ENCODE measurements around the gene FAM3C.
"Not testable (repeated sequence)": the region's sequence is repeated elsewhere in the genome, so short reads cannot be mapped to it uniquely, and the experiment has no call there.

Gene FAM3C

GRCh38 chr7:121395961-121396757 is at the start of gene FAM3C:
Gene FAM3C, minus strand, starts transcription at chr7:121396308. Its CDS starts 13,339 bp downstream, at chr7:121382969.
- peak; percentile 44 to 77 for DNase-seq (ENCODE audit: low read depth in 1 of 2, low spot score in 1 of 2)

DNA sequence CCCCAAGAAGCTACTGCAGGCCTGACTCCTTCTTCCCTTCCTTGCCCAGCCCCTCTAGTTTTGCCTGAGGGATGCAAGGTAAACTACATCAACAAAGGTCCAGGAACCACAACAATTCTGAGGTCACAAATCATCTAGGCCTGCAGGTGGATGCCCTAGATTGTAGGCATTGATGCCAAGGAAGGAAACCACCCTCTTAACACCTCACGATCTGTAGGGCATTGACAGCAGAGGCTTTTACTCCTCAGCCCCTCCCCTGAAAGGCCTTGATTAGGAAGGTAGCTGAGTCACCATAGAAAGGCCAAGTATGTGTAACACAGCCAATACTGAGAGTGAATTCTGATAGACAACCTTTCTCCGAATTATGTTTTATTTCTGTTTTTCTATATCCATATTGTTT is 46.7 kb upstream of the FAM3C start:
- no peak for DNase-seq (ENCODE audit: low read depth in 1 of 2, low spot score in 1 of 2)

DNA sequence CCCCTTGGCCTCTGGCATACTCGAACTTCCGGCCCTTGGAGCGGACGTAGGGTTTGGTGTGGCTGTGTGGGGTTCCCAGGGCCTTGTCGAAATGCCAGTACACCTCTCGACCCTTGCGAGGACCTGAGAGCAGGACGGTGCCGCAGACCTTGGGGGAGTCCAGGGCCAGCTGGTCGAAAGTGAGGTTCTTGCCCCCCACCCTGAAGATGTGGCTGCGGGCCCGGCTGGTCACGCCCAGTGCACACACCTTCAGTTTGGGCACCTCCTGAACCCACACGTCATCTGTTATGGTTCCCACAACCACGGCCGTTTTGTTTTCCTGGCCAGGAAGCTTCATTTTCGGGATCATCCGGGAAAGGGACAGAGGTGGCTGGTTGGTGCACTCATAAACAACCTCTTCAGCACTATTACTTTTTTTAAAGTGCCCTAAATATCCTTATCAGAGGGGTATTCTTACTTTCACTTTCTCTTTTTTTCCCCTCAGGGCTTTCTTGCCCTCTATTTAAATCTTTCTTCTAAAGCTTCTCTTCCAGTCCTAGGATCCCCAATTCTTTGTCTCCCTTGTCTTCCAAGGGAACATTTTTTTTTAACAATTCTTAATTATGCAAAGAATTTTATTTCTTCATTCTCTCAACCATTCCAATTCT is 44.9 kb upstream of the FAM3C start:
- no peak for DNase-seq (ENCODE audit: low read depth in 1 of 2, low spot score in 1 of 2)

- DNase-seq (ENCODE audit: low read depth in 1 of 2, low spot score in 1 of 2): peak; percentile 32 to 73
These were observed 42.2 kb upstream of the FAM3C start for GRCh38 chr7:121438043-121438955.

- DNase-seq (ENCODE audit: low read depth in 1 of 2, low spot score in 1 of 2): no peak
These were observed 41.4 kb upstream of the FAM3C start for GRCh38 chr7:121437470-121437869.

DNA sequence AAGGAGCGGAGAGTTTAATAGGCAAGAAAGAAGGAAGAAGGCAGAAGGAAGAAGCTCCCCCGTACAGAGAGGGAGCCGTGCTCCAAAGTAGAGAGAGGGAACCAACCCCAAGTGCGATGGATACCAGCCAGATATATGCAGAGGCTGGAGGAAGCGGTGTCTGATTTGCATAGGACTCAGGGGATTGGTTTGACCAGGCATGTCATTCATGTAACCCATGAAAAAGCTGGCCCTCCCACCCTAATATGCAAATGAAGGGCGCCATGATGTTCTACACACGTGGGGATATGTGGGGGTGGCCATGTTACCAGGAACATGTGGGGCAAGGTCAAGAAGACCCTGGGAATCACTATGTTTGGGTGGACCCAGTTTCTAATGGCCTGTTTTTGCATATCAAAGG is 40.6 kb upstream of the FAM3C start:
- no peak for DNase-seq (ENCODE audit: low read depth in 1 of 2, low spot score in 1 of 2)

DNA sequence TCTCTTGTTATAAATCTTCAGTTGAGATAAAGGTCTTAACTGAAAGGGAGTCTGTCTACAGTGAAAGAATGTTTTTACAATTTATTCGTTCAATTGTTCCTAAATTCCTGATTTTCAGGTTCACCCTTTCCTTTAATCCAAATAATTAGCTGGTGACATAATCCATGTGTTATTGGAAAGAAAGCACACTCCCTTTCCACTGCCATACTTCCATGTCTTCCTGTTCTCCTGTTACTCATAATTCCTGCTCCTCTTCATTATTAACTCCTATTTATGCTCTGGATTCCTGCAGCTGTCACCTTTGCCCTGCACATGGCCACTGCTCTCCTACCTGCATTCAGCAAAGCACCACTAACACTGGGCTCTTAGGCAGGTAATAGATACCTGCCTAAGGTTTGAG is 40.0 kb upstream of the FAM3C start:
- no peak for DNase-seq (ENCODE audit: low read depth in 1 of 2, low spot score in 1 of 2)

GRCh38 chr7:121433775-121434174 is 37.7 kb upstream of the FAM3C start:
- DNase-seq (ENCODE audit: low read depth in 1 of 2, low spot score in 1 of 2): no peak

GRCh38 chr7:121432486-121432885 is 36.4 kb upstream of the FAM3C start:
- DNase-seq (ENCODE audit: low read depth in 1 of 2, low spot score in 1 of 2): not testable (repeated sequence)

- DNase-seq (ENCODE audit: low read depth in 1 of 2, low spot score in 1 of 2): no peak
These were observed 35.9 kb upstream of the FAM3C start for GRCh38 chr7:121431996-121432395.

DNA sequence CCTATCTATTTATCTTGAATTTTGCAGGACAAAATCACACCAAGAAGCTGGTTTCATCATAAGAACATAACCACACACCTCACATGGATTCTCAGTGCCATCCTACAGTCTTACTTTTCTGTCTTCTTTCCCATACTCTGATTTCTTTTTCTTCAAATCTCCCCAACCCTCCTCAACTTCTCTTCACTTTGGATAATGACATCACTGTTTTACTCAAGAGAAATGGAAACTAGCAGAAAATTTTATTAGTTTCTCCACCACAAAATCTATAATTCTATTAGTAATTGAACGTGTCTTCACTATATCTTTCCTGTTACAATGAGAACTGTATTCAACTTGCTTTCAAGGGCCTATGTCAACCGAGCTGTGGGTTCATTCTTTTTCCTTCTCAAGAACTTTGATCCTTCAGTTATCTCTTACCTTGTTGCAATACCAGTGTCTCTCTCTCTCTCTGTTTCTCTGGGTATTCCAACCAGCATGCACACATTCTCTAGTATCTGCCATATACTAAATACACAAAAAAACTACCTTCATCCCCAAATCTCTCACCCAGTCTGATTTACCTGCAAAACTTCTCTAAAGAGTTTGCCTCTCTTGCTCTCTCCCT is 35.4 kb upstream of the FAM3C start:
- no peak for DNase-seq (ENCODE audit: low read depth in 1 of 2, low spot score in 1 of 2)

GRCh38 chr7:121430558-121430957 is 34.5 kb upstream of the FAM3C start:
- no peak for DNase-seq (ENCODE audit: low read depth in 1 of 2, low spot score in 1 of 2)

GRCh38 chr7:121429798-121430197 is 33.7 kb upstream of the FAM3C start:
- no peak for DNase-seq (ENCODE audit: low read depth in 1 of 2, low spot score in 1 of 2)

DNA sequence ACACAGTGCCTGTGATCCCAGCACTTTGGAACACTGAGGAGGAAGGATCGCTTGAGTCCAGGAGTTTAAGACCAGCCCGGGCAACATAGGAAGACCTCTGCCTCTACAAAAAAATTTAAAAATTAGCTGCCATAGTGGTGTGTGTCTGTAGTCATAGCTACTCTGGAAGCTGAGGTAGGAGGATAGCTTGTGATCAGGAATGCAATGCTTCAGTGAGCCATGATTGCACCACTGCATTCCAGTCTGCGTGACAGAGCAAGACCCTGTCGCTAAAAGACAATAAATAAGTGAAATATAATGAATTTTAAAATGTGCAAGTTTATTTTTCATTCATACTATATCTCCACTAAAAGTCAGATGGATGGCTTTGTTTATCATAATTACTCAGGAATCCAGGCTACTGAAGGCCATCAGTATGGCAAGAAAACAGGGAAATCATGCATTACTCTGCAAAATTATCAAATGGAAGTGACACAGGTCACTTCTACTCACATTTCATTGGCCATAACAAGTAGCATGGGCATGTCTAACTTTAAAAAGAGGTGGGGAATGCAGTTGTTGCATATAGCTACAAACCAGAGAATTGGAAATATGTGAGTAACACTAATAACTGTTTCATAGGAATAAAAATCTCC is 32.9 kb upstream of the FAM3C start:
- DNase-seq (ENCODE audit: low read depth in 1 of 2, low spot score in 1 of 2): no peak

DNA sequence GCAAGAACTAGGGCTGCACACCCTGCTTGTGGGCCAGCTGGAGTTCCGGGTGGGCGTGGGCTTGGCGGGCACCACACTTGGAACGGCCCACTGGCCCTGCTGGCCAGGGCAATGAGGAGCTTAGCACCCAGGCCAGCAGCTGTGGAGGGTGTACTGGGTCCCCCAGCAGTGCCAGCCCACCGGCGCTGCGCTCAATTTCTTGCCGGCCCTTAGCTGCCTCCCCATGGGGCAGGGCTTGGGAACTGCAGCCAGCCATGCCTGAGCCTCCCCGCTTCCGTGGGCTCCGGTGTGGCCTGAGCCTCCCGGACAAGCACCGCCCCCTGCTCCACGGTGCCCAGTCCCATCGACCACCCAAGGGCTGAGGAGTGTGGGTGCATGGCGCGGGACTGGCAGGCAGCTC is 25.6 kb upstream of the FAM3C start:
- DNase-seq (ENCODE audit: low read depth in 1 of 2, low spot score in 1 of 2): not testable (repeated sequence)

DNA sequence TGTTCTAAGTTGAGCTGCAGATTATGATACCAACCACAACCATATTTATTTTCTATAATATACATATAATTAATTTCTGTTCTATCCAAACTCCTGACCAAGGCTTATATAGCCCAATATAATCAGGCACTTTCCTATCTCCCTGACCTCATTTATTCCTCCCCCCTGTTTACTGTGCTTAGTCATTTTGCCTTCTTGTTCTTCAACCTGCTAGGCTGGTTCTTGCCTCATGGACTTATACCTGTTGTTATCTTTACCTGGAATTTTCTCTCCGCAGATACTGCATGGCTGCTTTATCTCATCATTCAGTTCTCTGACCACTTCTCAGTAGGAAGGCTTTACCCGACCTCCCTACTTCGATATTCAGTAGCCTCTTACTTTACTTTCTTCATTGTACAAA is 24.9 kb upstream of the FAM3C start:
- DNase-seq (ENCODE audit: low read depth in 1 of 2, low spot score in 1 of 2): no peak

GRCh38 chr7:121419201-121420148 is 23.4 kb upstream of the FAM3C start:
- DNase-seq (ENCODE audit: low read depth in 1 of 2, low spot score in 1 of 2): no peak

- DNase-seq (ENCODE audit: low read depth in 1 of 2, low spot score in 1 of 2): no peak
These were observed 20.4 kb upstream of the FAM3C start for GRCh38 chr7:121416533-121416932.

DNA sequence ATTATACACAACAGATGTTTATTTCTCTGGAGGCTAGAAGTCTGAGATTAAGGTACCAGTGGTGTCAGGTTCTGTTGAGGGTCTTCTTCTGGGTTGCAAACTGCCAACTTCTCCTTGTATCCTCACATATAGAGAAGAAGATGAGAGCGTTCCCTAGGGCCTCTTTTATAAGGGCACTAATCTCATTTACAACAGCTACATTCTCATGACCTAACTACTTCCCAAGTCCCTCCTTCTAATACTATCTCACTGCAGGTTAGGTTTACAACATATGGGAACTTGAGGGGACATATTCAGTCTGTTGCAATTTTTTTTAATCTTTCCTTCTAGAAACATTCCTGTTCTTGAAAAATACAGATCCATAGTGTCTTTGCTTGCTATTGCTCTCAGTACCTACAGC is 18.3 kb upstream of the FAM3C start:
- no peak for DNase-seq (ENCODE audit: low read depth in 1 of 2, low spot score in 1 of 2)

- DNase-seq (ENCODE audit: low read depth in 1 of 2, low spot score in 1 of 2): no peak
These were observed 15.5 kb upstream of the FAM3C start for GRCh38 chr7:121411597-121411979.

Measured in activated T-helper 1 cell treated with anti-CD3 and anti-CD28 coated beads, Interleukin-2, amount 50 U/mL, for 16 hours (primary cell).